Measurements from ENCODE around the gene NETO2. TPM values are rescaled to one million over a fixed set of nuclear protein-coding genes. Genes with fewer than 3 reads are reported as not detected.

Gene NETO2
- total and polyA plus RNA-seq, 2 donors (not counting 3 experiments of a cell fraction or from before 2014, with no cell fraction given) = 18.4 to 24.8 TPM

- intact Hi-C loops (cut with micrococcal nuclease) = no loop called here
- H3K4me3 ChIP-seq (replicated peaks in 1 of 3; ENCODE audit: insufficient read depth in 1 of 3, low read depth in 1 of 3, low read length in 3 of 3) = no peak overlapping the region
- no peaks in the 10 kb centered on the region for H3K4me1 ChIP-seq (ENCODE audit: control insufficient read depth, extremely low read depth, insufficient read depth, low read length)
- no peaks in the 10 kb centered on the region for H3K9me1 ChIP-seq (replicated peaks; ENCODE audit: control insufficient read depth, extremely low read depth, insufficient read depth, low read length)
- no peak overlapping the region for H3K4me2 ChIP-seq (ENCODE audit: insufficient read depth, low read length)
- TF ChIP-seq CTCF (IDR thresholded peaks at IDR 0.05; ENCODE audit: extremely low read depth in 1 of 2, insufficient read depth in 1 of 2, low read depth in 1 of 2, low read length in 2 of 2) (peak in 1 of 2 donors; percentile 4), MAX (IDR thresholded peaks at IDR 0.05; ENCODE audit: insufficient read depth, insufficient read length) (no peak)
- no peak overlapping the region for H2AFZ ChIP-seq (ENCODE audit: low read depth, low read length)
- dilution Hi-C loops (cut with MboI; ENCODE audit: extremely low pct_ligation_motif_present, low sequenced_read_pairs) = no loop called here
- H3K9me3 ChIP-seq (replicated peaks; ENCODE audit: control insufficient read depth, insufficient read depth, low read length) = no peaks in the 10 kb centered on the region
- no peak overlapping the region for H3K27ac ChIP-seq (ENCODE audit: insufficient read depth, low read depth, low read length)
- FAIRE-seq (no peak), DNase-seq (ENCODE audit: low read depth, low spot score) (no peak)
- no TSS peak for BruUV-seq (replicated peaks)
- ChIA-PET CTCF (interaction anchor here (0.7 to 2.6 kb wide), 10 partner anchors 14 to 1054 kb away, joined by 3 to 7 read pairs (median 4); partner anchors contain the start of gene NETO2), POLR2A (interaction anchor here (0.6 kb wide), 1 partner anchor 25 kb away, joined by 8 read pairs; no protein-coding TSS in a partner anchor)
- no peaks in the 10 kb centered on the region for H3K36me3 ChIP-seq (ENCODE audit: control insufficient read depth in 2 of 2, extremely low read depth in 1 of 2, insufficient read depth in 2 of 2, low read length in 2 of 2)
- H3K9ac ChIP-seq (replicated peaks; ENCODE audit: extremely low read depth, insufficient read depth, low read length) = no peak overlapping the region
- H4K20me1 ChIP-seq (replicated peaks; ENCODE audit: control insufficient read depth, extremely low read depth, insufficient read depth, low read length) = no peaks in the 10 kb centered on the region
- H3K79me2 ChIP-seq (ENCODE audit: control insufficient read depth, insufficient read depth, low read length) = no peaks in the 10 kb centered on the region
- H3K27me3 ChIP-seq (ENCODE audit: control insufficient read depth in 2 of 2, insufficient read depth in 2 of 2, low read length in 2 of 2) = no peaks in the 10 kb centered on the region
Observed at GRCh38 chr16:47110939-47111338, 32.8 kb downstream of the NETO2 start.

- DNase-seq (ENCODE audit: low read depth, low spot score) (no peak), FAIRE-seq (peak; percentile 38)
- TF ChIP-seq JUN (IDR thresholded peaks at IDR 0.05; ENCODE audit: borderline replicate concordance, insufficient read depth, insufficient read length, low read depth) (no peak), EZH2 (IDR thresholded peaks at IDR 0.05; ENCODE audit: borderline replicate concordance, low read depth, low read length, severe bottlenecking) (no peak), MAX (IDR thresholded peaks at IDR 0.05; ENCODE audit: insufficient read depth, insufficient read length) (no peak), GATA2 (IDR thresholded peaks at IDR 0.05; ENCODE audit: insufficient read depth, insufficient read length, low read depth, low read length) (no peak), POLR2A (IDR thresholded peaks at IDR 0.05; ENCODE audit: low read depth, low read length) (no peak), POLR2AphosphoS5 (IDR thresholded peaks at IDR 0.05; ENCODE audit: insufficient read depth, low read depth, low read length) (no peak), FOS (IDR thresholded peaks at IDR 0.05; ENCODE audit: borderline replicate concordance, insufficient read depth, low read length) (no peak), CTCF (IDR thresholded peaks at IDR 0.05; ENCODE audit: extremely low read depth in 1 of 2, insufficient read depth in 1 of 2, low read depth in 1 of 2, low read length in 2 of 2) (no peak), MYC (IDR thresholded peaks at IDR 0.05; ENCODE audit: low read depth, low read length) (no peak)
Observed at GRCh38 chr16:47109361-47109760, 34.4 kb downstream of the NETO2 start.

More at GRCh38 chr16:47109361-47109760, 34.4 kb downstream of the NETO2 start:
- no peaks in the 10 kb centered on the region for H3K9me1 ChIP-seq (replicated peaks; ENCODE audit: control insufficient read depth, extremely low read depth, insufficient read depth, low read length)
- H3K4me2 ChIP-seq (ENCODE audit: insufficient read depth, low read length) = no peak overlapping the region
- dilution Hi-C loops (cut with MboI; ENCODE audit: extremely low pct_ligation_motif_present, low sequenced_read_pairs) (no loop called here), intact Hi-C loops (cut with micrococcal nuclease) (no loop called here)
- ChIA-PET POLR2A (no interaction called here), CTCF (interaction anchor here (1.2 to 2.6 kb wide), 4 partner anchors 22 to 1055 kb away, joined by 3 to 7 read pairs (median 4); no protein-coding TSS in a partner anchor)
- H3K4me1 ChIP-seq (ENCODE audit: control insufficient read depth, extremely low read depth, insufficient read depth, low read length) = no peaks in the 10 kb centered on the region
- no TSS peak for BruUV-seq (replicated peaks)
- H2AFZ ChIP-seq (ENCODE audit: low read depth, low read length) = no peak overlapping the region
- no peaks in the 10 kb centered on the region for H3K36me3 ChIP-seq (ENCODE audit: control insufficient read depth in 2 of 2, extremely low read depth in 1 of 2, insufficient read depth in 2 of 2, low read length in 2 of 2)
- H3K9ac ChIP-seq (replicated peaks; ENCODE audit: extremely low read depth, insufficient read depth, low read length) = no peak overlapping the region
- no peaks in the 10 kb centered on the region for H3K79me2 ChIP-seq (ENCODE audit: control insufficient read depth, insufficient read depth, low read length)
- H3K27me3 ChIP-seq (ENCODE audit: control insufficient read depth in 2 of 2, insufficient read depth in 2 of 2, low read length in 2 of 2) = no peaks in the 10 kb centered on the region
- no peak overlapping the region for H3K4me3 ChIP-seq (replicated peaks in 1 of 3; ENCODE audit: insufficient read depth in 1 of 3, low read depth in 1 of 3, low read length in 3 of 3)
- H4K20me1 ChIP-seq (replicated peaks; ENCODE audit: control insufficient read depth, extremely low read depth, insufficient read depth, low read length) = no peaks in the 10 kb centered on the region
- no peak overlapping the region for H3K27ac ChIP-seq (ENCODE audit: insufficient read depth, low read depth, low read length)
- no peaks in the 10 kb centered on the region for H3K9me3 ChIP-seq (replicated peaks; ENCODE audit: control insufficient read depth, insufficient read depth, low read length)

Measured in endothelial cell of umbilical vein (primary cell).